Ovary (tissue), 3 donors: ENCODE results near the gene LBX2.

ENCODE experiments used
- POLR2A ChIP-seq: fragments of 450-650 bp; IDR thresholded peaks from one replicate; pipeline ENCODE4 v1.6.1; 2017; ENCODE audit warnings: antibody characterized with exemption, mild to moderate bottlenecking, moderate library complexity
- TF ChIP-seq, protein P1 (sequence below), 3 donors: fragments of 450-650 bp in 2 of 3; fragments of 200-600 bp in 1 of 3; IDR thresholded peaks; one replicate each; pipeline versions ENCODE4 v1.5.1 to v1.8.0; 2016 to 2022; ENCODE audit warnings: antibody characterized with exemption in 3 of 3, mild to moderate bottlenecking in 1 of 3
- donor health status: DM: no; HTN: no; CAD: no.

DNA sequence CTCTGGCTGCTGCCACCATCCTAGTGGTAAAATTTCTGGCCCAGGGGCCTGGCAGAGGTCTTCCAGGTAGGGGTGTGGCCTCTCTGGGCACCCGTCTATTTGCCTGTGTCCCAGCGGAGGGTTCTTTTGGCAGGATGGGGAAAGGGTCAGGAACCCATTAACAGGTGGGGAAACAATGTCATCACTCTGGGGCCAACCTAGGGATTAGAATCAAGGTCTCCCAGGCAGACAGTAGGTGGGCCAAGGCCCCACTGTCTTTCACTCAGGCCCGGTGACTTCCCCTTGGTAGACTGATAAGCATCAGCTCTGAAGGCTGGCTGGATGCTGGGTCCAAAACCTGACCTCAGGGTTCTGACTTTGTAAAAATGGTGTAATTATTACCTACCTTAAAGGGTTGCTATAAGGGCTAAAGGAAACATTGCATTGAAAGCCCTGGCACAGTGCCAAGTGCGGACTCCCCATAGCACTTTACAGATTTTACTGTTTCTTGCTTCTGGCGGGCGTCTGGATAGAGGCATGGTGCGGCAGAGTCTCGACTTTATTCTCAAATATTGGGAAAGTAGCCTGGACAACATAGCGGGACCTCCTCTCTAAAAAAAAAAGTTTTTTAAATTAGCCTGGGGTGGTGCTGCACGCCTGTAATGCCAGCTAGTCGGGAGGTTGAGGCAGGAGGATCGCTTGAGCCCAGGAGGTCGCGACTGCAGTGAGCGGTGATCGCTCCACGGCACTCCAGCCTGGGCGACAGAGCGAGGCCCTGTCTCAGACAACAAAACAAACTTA lies 2.2 kb downstream of the LBX2 start:
- TF ChIP-seq, protein P1, sequence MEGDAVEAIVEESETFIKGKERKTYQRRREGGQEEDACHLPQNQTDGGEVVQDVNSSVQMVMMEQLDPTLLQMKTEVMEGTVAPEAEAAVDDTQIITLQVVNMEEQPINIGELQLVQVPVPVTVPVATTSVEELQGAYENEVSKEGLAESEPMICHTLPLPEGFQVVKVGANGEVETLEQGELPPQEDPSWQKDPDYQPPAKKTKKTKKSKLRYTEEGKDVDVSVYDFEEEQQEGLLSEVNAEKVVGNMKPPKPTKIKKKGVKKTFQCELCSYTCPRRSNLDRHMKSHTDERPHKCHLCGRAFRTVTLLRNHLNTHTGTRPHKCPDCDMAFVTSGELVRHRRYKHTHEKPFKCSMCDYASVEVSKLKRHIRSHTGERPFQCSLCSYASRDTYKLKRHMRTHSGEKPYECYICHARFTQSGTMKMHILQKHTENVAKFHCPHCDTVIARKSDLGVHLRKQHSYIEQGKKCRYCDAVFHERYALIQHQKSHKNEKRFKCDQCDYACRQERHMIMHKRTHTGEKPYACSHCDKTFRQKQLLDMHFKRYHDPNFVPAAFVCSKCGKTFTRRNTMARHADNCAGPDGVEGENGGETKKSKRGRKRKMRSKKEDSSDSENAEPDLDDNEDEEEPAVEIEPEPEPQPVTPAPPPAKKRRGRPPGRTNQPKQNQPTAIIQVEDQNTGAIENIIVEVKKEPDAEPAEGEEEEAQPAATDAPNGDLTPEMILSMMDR (IDR thresholded peaks at IDR 0.05), result no peak
- TF ChIP-seq POLR2A, result no peak
